ENCODE measurements around the gene MYO3B. TPM values are rescaled to one million over a fixed set of nuclear protein-coding genes. Genes with fewer than 3 reads are reported as not detected.

MYO3B gene
- total RNA-seq, result 0.18 and 1.1 TPM in 2 replicates

GRCh38 chr2:170177950-170178781 is at the start of gene MYO3B:
Gene MYO3B (plus strand): TSS chr2:170178147. CDS start chr2:170178288, 141 bp downstream.

